Left ventricle myocardium inferior (tissue), 1 donor: ENCODE data around the gene SELP. TPM values are rescaled to one million over a fixed set of nuclear protein-coding genes. Genes with fewer than 3 reads are reported as not detected.

ENCODE experiments used
- DNase-seq: peaks from one replicate; pipeline ENCODE4 v3.0.0-alpha.2; 2020
- H3K27ac ChIP-seq: fragments of 200-600 bp; replicated peaks from 2 replicates; pipeline ENCODE4 v1.8.0; 2021
- H3K27me3 ChIP-seq: fragments of 200-600 bp; 2 replicates; pipeline ENCODE4 v1.8.0; 2021; ENCODE audit warnings: low read depth
- H3K36me3 ChIP-seq: fragments of 200-600 bp; 2 replicates; pipeline ENCODE4 v1.8.0; 2021
- H3K4me1 ChIP-seq: fragments of 200-600 bp; 2 replicates; pipeline ENCODE4 v1.8.0; 2021
- H3K4me3 ChIP-seq: fragments of 200-600 bp; 2 replicates; pipeline ENCODE4 v1.8.0; 2021; ENCODE audit warnings: mild to moderate bottlenecking, moderate library complexity
- H3K9me3 ChIP-seq: fragments of 200-600 bp; replicated peaks from 2 replicates; pipeline ENCODE4 v1.8.0; 2021
- CTCF ChIP-seq: fragments of 200-600 bp; IDR thresholded peaks from 2 replicates; pipeline ENCODE4 v1.8.0; 2021; ENCODE audit warnings: antibody characterized with exemption, mild to moderate bottlenecking, borderline replicate concordance
- intact Hi-C: fragments of 100-400 bp; cut with micrococcal nuclease; formaldehyde crosslinking; loops from one replicate; pipeline ENCODE4 v1.11.0; 2022
- total RNA-seq: library from RNA; stranded (reverse); fragmentation: NEBNext Ultra II Directional; extraction: Animal tissue kit (Norgen Biotek cat#: 25700); gene quantifications from one replicate; pipeline ENCODE4 v1.2.1, GENCODE V29; 2021
- donor health status: DM: no; HTN: yes; CAD: no; lungs with severe emphysema.

SELP gene
- total RNA-seq, 1 donor from 2014 or later: 10.9 TPM

GRCh38 chr1:169653873-169654272 lies 23.9 kb upstream of the SELP start:
- DNase-seq: no peak
- no peak for TF ChIP-seq CTCF
- Histone ChIP-seq H3K9me3 (peaks cover 11% of the 10 kb centered on the region), H3K4me3 (no peak overlapping the region), H3K27me3 (peaks cover 67% of the 10 kb centered on the region), H3K27ac (no peak overlapping the region), H3K4me1 (no peaks in the 10 kb centered on the region), H3K36me3 (no peaks in the 10 kb centered on the region)
- intact Hi-C loops: no loop called here

DNA sequence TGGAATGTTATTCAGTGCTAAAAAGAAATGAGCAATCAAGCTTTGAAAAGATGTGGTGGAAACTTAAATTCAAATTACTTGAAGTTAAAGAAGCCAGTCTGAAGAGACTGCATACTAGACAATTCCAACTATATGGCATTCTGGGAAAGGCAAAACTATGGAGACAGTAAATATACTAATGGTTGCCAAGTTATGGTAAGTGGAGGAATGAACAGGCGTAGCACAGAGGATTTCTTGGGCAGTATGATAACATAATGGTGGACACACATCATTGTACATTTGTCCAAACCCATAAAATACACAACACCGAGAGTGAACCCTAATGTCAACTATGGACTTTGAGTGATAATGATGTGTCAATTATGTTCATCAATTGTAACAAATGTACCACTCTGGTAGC lies 21.1 kb upstream of the SELP start:
- Histone ChIP-seq H3K27me3 (peaks cover 58% of the 10 kb centered on the region), H3K36me3 (no peaks in the 10 kb centered on the region), H3K4me3 (no peak overlapping the region), H3K9me3 (no peaks in the 10 kb centered on the region), H3K4me1 (no peaks in the 10 kb centered on the region), H3K27ac (no peak overlapping the region)
- TF ChIP-seq CTCF: no peak
- intact Hi-C loops: no loop called here
- DNase-seq: no peak

GRCh38 chr1:169650551-169650950 lies 20.6 kb upstream of the SELP start:
- no peak overlapping the region for H3K4me3 ChIP-seq
- DNase-seq: no peak
- intact Hi-C loops: no loop called here
- no peaks in the 10 kb centered on the region for H3K4me1 ChIP-seq
- no peaks in the 10 kb centered on the region for H3K36me3 ChIP-seq
- TF ChIP-seq CTCF: no peak
- H3K27ac ChIP-seq: no peak overlapping the region
- peaks cover 58% of the 10 kb centered on the region for H3K27me3 ChIP-seq
- no peaks in the 10 kb centered on the region for H3K9me3 ChIP-seq

- no peaks in the 10 kb centered on the region for H3K4me1 ChIP-seq
- H3K36me3 ChIP-seq: no peaks in the 10 kb centered on the region
- H3K4me3 ChIP-seq: no peak overlapping the region
- no peaks in the 10 kb centered on the region for H3K9me3 ChIP-seq
- intact Hi-C loops: no loop called here
- DNase-seq: no peak
- no peak overlapping the region for H3K27ac ChIP-seq
- TF ChIP-seq CTCF: no peak
- peaks cover 56% of the 10 kb centered on the region for H3K27me3 ChIP-seq
Observed at GRCh38 chr1:169648709-169649108, 18.8 kb upstream of the SELP start.

DNA sequence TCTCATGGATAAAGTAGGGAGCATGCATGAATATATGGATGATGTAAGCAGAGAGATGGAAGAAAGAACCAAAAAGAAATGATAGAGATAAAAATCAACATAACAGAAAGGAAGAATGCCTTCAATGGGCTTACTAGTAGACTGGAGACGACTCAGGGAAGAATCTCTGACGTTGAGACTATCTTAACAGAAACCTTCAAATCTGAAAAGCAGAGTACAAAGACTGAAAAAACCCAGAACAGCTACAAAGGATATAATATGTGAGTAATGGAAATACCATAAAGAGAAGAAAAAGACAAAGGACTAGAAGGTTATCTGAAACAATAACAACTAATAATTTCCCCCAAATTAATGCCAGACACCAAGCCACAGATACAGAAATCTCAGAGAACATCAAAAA lies 18.3 kb upstream of the SELP start:
- Histone ChIP-seq H3K36me3 (no peaks in the 10 kb centered on the region), H3K27ac (no peak overlapping the region), H3K27me3 (peaks cover 51% of the 10 kb centered on the region), H3K9me3 (no peaks in the 10 kb centered on the region), H3K4me1 (no peaks in the 10 kb centered on the region), H3K4me3 (no peak overlapping the region)
- no peak for DNase-seq
- intact Hi-C loops: no loop called here
- TF ChIP-seq CTCF: no peak

DNA sequence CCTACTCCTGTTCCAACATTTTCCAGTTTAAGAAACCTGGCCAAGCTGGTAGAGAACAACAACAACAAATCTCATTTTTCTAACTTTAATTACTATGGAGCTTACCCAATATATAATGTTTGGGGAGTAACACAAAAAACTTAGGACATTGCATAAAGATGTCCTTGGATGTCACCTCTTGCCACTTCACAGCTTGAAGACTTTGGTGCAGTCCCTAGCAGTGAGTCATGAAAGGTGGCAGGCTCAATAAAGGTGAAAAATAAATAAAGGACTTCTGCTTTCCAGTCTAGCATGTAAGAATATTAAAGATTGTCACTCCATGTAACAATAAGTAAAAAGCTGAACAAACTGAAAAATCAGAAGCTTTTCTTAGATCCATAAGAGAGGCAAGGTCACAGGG lies 17.6 kb upstream of the SELP start:
- Histone ChIP-seq H3K27ac (no peak overlapping the region), H3K27me3 (peaks cover 49% of the 10 kb centered on the region), H3K4me3 (no peak overlapping the region), H3K4me1 (no peaks in the 10 kb centered on the region), H3K36me3 (no peaks in the 10 kb centered on the region), H3K9me3 (no peaks in the 10 kb centered on the region)
- TF ChIP-seq CTCF: no peak
- no peak for DNase-seq
- intact Hi-C loops: no loop called here
